ENCODE data around the gene PSKH1. TPM values are rescaled to one million over a fixed set of nuclear protein-coding genes. Genes with fewer than 3 reads are reported as not detected.
"Not testable (repeated sequence)": the region's sequence is repeated elsewhere in the genome, so short reads cannot be mapped to it uniquely, and the experiment has no call there.

The PSKH1 gene
- total RNA-seq, 1 experiment from 2014 or later: 9.2 TPM

DNA sequence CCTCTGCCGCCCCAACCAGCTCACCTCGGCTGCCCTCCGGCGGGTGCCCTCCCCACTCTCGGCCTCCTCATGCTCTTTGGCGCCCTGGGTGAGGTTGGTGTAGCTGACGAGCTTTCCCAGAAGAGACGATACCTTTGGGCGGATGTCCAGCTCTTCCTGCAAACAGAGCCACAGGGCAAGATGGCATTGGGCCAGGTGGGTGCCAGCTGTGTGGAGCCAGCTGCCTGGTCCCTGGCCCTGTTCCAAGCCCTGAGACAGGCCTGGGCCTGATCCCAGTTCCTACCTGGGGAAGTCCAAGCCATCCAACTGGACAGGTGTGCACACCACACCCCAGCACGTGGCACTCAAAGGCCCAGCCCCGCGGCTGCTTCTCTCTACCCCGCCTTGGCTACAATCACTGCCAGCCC lies 68.5 kb downstream of the PSKH1 start:
- DNase-seq (ENCODE audit: low read depth, low spot score): no peak
- in situ Hi-C loops (cut with HindIII; ENCODE audit: low pct_unique_long_range_greater_than_20kb, low sequenced_read_pairs): no loop called here

DNA sequence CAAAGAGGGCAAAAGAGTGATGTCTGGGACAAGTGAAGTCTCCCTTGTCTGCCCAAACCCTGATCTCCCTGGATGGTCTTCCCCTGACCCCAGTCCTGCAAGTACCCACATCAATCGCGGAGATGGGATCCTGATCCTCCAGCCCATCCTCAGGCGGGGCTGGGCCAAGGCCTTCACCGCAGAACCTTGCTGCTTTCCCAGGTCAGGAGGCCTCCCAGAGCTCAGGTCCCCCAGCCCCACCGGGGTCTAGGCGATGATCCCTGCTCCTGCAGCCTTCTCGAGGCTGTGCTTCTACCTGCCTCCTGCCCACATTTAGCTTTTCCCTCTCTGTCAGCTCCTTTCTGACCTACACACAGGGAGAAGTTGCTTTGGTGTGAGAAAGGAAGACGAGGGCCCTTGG lies 69.1 kb downstream of the PSKH1 start:
- DNase-seq (ENCODE audit: low read depth, low spot score): no peak
- in situ Hi-C loops (cut with HindIII; ENCODE audit: low pct_unique_long_range_greater_than_20kb, low sequenced_read_pairs): no loop called here

DNA sequence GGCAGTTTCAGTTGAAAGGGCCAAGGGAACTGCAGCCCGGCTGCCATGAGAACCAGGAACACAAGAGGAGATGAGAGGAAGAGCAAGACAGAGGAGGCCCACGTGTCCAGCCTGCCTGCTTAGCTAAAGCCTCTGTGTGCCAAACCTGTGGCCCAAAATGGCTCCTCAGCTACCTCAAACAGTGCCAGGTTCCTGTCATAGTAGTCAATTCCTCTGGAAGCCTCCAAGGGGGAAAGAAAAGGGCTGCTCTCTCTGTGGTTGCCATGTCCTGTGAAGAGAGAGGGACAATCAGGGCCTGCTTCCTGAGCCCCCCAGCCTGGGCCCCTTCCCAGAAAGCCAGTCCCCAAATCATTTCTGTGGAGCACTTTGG lies 70.2 kb downstream of the PSKH1 start:
- in situ Hi-C loops (cut with HindIII; ENCODE audit: low pct_unique_long_range_greater_than_20kb, low sequenced_read_pairs): no loop called here

DNA sequence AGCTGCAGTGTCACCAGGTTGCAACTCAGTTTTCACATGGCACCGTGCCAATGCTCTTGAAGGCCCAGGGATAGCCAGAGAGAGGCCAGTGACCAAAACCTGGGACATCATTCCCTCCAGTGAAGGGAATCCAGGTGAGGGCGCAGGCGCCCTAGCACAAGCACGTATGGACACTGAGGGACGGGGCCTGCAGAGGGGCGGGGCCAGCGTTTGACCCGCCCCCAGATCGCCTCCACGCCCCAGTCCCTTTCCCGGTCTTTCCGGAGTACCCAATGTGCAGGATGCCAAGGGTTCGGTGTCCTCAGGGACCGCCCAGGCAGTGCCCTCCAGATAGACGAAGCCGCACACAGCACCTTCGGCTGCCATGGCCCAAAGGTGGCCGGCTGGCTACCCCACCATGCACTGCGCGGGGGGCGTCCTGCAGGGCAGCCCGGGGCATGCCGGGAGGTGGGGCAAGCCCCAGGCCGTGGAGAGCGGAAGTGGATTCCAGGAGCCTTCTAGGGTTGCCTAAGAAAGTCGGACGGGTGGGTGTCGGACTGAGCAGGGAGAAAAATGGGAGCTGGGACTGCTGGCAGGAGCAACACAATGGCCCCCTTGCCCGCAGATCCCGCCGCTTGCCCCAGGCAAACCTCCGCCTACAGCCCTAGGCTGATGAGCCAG lies 70.7 kb downstream of the PSKH1 start:
- in situ Hi-C loops (cut with HindIII; ENCODE audit: low pct_unique_long_range_greater_than_20kb, low sequenced_read_pairs): no loop called here
- DNase-seq (ENCODE audit: low read depth, low spot score): no peak

More for the DNA sequence above, 70.2 kb downstream of the PSKH1 start:
- DNase-seq (ENCODE audit: low read depth, low spot score): no peak

DNA sequence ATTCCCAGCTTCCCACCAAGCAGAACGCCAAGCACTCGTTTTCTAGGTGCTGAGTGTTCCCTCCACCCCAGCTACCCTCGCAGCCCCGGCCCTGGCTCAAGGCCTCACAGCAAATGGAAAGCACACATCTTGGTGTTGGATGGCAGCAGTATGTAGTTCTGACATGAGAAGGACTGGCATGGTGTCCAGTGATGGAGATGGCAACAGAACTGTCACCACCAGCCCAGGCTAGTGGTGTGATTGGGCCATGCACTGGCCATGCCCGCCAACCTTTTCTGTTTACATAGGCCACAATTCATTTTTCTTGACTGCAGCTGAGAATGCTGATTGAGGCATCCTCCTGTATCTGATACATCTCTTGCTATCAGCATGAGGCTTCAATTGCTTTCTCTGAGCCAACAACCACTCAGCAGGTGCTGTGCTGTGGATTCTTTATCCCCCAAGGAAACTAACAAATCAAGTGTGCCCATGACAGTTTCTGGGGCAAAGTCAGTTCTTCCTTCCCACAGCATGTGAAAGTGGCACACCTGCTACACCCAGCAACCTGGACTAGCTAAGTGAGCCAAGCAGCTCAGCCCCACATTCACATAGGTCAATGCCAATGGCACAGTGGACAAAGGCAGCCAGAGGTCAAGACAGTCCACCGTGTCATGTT lies 71.5 kb downstream of the PSKH1 start:
- in situ Hi-C loops (cut with HindIII; ENCODE audit: low pct_unique_long_range_greater_than_20kb, low sequenced_read_pairs): no loop called here
- DNase-seq (ENCODE audit: low read depth, low spot score): no peak

DNA sequence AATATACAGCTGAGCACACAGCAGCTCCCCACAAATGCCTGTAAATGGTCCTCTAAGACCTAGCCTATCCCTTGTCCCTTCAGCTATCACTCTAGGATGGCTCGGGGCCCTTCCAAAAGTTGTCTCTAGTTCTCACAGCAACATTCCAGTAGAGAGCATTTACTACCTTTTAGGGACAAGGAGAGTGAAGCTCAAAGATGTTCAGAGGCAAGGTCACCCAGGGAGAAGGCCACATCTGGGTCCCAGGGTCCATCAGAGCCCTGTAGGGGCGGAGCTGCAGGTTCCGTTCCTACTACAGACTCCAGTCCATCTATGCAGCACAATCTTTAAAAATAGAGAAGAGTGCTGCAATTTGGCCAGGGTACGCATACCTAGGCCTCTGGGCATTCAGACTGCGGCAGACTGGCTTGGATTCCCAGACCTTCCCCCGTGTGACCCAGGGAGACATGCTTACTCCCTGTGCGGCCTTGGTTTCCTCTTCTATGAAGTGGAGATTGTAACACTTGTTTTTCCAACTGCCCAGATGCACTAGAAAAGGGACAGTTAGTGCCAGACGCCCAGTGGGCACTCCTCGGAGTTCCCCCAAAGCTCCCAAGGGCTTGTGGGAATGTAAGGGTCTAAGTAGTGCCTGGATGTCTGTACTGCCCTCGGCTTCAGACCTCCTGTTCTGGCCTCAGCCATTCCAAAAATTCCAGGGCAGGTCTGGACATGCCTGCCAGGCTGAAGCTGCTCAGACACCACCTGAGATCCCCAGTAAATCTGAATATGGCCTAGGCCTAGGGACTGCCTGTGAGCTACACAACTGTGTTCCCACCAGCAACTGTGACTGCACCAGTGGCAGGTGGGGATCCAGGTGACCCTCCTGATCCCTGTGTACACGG lies 72.9 kb downstream of the PSKH1 start:
- no peak for DNase-seq (ENCODE audit: low read depth, low spot score)
- in situ Hi-C loops (cut with HindIII; ENCODE audit: low pct_unique_long_range_greater_than_20kb, low sequenced_read_pairs): no loop called here

DNA sequence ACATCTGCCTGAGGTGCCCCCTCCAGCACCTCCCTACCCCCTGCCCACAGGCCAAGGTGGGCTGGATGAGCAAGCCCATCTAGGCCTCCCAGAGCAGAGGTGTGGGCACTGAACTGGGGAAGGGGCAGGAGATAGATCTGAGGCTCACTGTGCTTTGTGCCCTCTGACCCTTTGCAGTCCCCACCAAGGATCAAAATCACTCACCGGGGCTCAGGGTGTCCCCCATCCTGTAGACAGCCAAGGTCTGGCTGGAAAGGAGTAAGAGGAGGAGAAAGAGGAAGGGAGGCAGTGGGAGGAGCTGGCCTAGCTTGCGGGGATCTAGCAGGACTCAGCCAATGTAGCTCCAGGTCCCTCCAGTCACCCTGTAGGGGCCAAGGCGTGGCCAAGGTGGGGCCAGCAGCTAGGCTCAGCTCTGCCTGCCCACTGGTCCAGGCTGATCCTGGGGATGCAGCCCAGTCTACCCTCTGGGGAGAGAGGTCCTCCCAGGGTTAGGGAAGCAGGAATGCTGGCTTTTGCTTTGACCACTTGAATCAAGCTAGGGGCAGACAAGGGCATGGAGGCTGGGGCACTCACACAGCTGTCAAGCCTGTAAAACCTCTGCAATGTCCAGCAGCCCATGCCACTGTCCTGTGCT lies 73.6 kb downstream of the PSKH1 start:
- DNase-seq (ENCODE audit: low read depth, low spot score): no peak
- in situ Hi-C loops (cut with HindIII; ENCODE audit: low pct_unique_long_range_greater_than_20kb, low sequenced_read_pairs): no loop called here

GRCh38 chr16:67967183-67967957 lies 74.3 kb downstream of the PSKH1 start:
- in situ Hi-C loops (cut with HindIII; ENCODE audit: low pct_unique_long_range_greater_than_20kb, low sequenced_read_pairs): no loop called here
- DNase-seq (ENCODE audit: low read depth, low spot score): no peak

DNA sequence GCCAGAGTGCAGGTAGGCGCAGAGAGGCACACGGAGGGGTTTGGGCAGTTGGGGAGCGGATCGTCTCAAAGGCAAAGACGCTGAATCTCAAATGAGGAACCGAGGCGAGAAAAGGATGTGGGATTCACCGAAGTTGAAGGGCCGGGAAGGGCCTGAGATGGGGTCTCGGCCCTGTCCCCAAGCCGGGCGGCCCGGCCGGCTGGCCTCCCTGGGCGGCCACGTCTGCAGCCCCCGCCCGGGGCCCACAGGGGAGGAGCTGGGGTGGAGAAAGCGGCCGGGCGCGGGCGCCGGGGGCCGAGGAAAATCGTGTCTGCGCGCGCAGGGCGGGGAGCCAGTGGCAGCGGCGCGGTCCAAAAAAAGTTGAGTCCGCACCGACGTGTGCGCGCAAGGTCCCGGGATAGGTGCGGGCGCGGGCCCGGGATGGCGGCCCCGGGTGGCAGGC lies 74.9 kb downstream of the PSKH1 start:
- in situ Hi-C loops (cut with HindIII; ENCODE audit: low pct_unique_long_range_greater_than_20kb, low sequenced_read_pairs): no loop called here
- no peak for DNase-seq (ENCODE audit: low read depth, low spot score)

DNA sequence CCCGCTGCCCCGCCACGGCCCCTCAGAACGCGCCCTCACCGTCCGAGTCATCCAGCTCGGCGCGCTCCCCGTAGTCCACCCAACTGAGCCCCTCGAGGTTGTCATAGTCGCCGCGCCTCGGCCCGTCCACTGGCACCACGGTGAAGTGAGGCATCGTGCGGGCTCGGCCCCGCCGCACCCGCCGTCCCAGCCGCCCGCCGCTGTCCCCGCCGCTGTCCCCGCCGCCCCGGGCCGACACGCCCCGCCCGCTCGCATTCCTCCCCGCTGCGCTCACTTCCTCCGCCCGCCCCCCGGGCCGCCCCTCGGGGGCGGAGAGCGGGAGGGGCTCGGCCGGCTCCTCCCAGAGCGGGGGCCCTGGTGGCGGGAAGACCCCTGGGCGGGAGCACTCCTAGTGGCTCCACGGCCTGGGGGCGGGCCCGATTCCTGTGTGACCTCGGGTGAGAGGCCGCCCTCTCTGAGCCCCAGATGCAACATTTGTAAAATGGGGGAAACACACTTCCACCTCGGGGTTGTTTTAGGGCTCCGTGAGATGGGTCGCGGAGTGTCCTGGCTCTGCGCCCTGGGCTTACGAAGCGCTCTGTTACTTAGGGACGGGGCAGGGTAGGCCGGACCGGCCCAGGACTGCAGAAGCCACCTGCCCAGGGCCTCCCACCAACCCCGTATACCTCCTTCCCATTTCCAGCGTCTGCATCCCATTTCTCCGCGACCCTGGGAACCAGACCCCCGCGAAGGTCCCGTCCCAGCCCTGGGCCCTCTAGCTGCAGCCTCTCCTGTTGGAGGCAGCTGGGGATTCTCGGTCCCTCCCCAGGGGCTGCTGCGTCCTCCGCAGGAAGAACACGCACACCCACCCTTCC lies 75.6 kb downstream of the PSKH1 start, which contains the start of gene SLC12A4:
Gene SLC12A4 (minus strand): TSS at position 238 of the 854 bp plus-strand sequence. CDS start 84 bp downstream, at position 154.
- in situ Hi-C loops (cut with HindIII; ENCODE audit: low pct_unique_long_range_greater_than_20kb, low sequenced_read_pairs): no loop called here
- DNase-seq (ENCODE audit: low read depth, low spot score): peak; percentile 64

GRCh38 chr16:67969254-67970039 lies 76.4 kb downstream of the PSKH1 start:
- DNase-seq (ENCODE audit: low read depth, low spot score): no peak

GRCh38 chr16:67971111-67971510 lies 78.1 kb downstream of the PSKH1 start:
- in situ Hi-C loops (cut with HindIII; ENCODE audit: low pct_unique_long_range_greater_than_20kb, low sequenced_read_pairs): no loop called here
- no peak for DNase-seq (ENCODE audit: low read depth, low spot score)

More at GRCh38 chr16:67969254-67970039, 76.4 kb downstream of the PSKH1 start:
- in situ Hi-C loops (cut with HindIII; ENCODE audit: low pct_unique_long_range_greater_than_20kb, low sequenced_read_pairs): no loop called here

- in situ Hi-C loops (cut with HindIII; ENCODE audit: low pct_unique_long_range_greater_than_20kb, low sequenced_read_pairs); DNase-seq (ENCODE audit: low read depth, low spot score): not testable (repeated sequence)
These were observed 79.2 kb downstream of the PSKH1 start for GRCh38 chr16:67972285-67972684.

- DNase-seq (ENCODE audit: low read depth, low spot score): no peak
- in situ Hi-C loops (cut with HindIII; ENCODE audit: low pct_unique_long_range_greater_than_20kb, low sequenced_read_pairs): no loop called here
These were observed 82.5 kb downstream of the PSKH1 start for GRCh38 chr16:67975321-67976105.

DNA sequence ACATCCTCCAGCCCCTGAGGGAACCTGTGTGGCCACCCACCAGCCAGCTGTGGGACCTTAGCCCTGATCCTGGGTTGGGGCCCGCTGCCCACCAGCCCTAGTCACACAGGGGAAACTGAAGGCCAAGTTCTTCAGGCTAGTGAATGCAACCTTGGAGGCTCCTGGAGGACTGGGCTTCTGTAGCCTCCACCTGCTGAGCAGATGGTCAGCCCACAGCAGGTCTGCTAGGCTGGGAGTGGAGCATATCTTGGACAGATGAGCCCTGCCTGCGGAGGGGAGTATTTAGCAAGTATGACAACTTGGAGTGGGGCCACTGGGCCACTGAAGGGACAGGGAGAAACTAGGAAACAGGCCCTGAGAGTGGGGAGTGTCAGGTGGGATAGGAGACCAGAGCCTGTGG lies 83.2 kb downstream of the PSKH1 start:
- no peak for DNase-seq (ENCODE audit: low read depth, low spot score)
- in situ Hi-C loops (cut with HindIII; ENCODE audit: low pct_unique_long_range_greater_than_20kb, low sequenced_read_pairs): no loop called here

Measured in SK-MEL-5 (cell line).